Natural killer cell (primary cell): ENCODE results near the gene SETDB1. TPM values are rescaled to one million over a fixed set of nuclear protein-coding genes. Genes with fewer than 3 reads are reported as not detected.

Experiments
- ATAC-seq, 3 donors: fragments of 150-1000 bp in 2 of 3; fragments of 200-7000 bp in 1 of 3; cut with Tn5 transposase; 1 replicate in 1 of 3; 2 replicates in 2 of 3; pipeline ENCODE4 v1.10.0; 2021; ENCODE audit warnings: mild to moderate bottlenecking in 2 of 3, moderate library complexity in 2 of 3
- DNase-seq, 2 donors: peaks; one replicate each; pipeline versions ENCODE4 v3.0.0 to v3.0.0-alpha.2; 2013 to 2021; ENCODE audit warnings: mixed read lengths in 1 of 2
- H3K27ac ChIP-seq: one replicate; pipeline ENCODE4 v1.5.1; 2013; ENCODE audit warnings: mild to moderate bottlenecking, low read length
- H3K27me3 ChIP-seq: one replicate; pipeline ENCODE4 v1.6.1; 2013; ENCODE audit warnings: low read length; ENCODE audit not compliant: control insufficient read depth, insufficient read depth
- H3K36me3 ChIP-seq: one replicate; pipeline ENCODE4 v1.6.1; 2013; ENCODE audit warnings: low read length; ENCODE audit not compliant: control insufficient read depth, insufficient read depth
- H3K4me1 ChIP-seq: one replicate; pipeline ENCODE4 v1.6.1; 2013; ENCODE audit warnings: low read length; ENCODE audit not compliant: control insufficient read depth, insufficient read depth
- H3K4me3 ChIP-seq: one replicate; pipeline ENCODE4 v1.5.1; 2013; ENCODE audit warnings: low read length
- H3K9me3 ChIP-seq: one replicate; pipeline ENCODE4 v1.6.1; 2013; ENCODE audit warnings: low read length; ENCODE audit not compliant: control insufficient read depth, insufficient read depth
- H3K27ac Mint-ChIP-seq, 2 donors: one replicate each; pipeline ENCODE4 v1.8.0; 2022; ENCODE audit warnings: mild to moderate bottlenecking in 2 of 2, mixed read lengths in 2 of 2, moderate library complexity in 1 of 2
- H3K27me3 Mint-ChIP-seq, 2 donors: one replicate each; pipeline ENCODE4 v1.8.0; 2022; ENCODE audit warnings: low read depth in 2 of 2, mixed read lengths in 2 of 2
- H3K36me3 Mint-ChIP-seq: one replicate; pipeline ENCODE4 v1.8.0; 2022; ENCODE audit warnings: mixed read lengths
- H3K4me1 Mint-ChIP-seq, 2 donors: one replicate each; pipeline ENCODE4 v1.8.0; 2022; ENCODE audit warnings: mixed read lengths in 2 of 2
- H3K4me3 Mint-ChIP-seq: one replicate; pipeline ENCODE4 v1.8.0; 2022; ENCODE audit warnings: mild to moderate bottlenecking, moderate library complexity, mixed read lengths
- H3K9me3 Mint-ChIP-seq, 2 donors: one replicate each; pipeline ENCODE4 v1.8.0; 2022; ENCODE audit warnings: mixed read lengths in 2 of 2
- WGBS: methylation state at CpG from one replicate; pipeline ENCODE4 v1.1.7; 2013; ENCODE audit warnings: missing lambda C conversion rate; ENCODE audit not compliant: insufficient coverage; 5-methylcytosine and 5-hydroxymethylcytosine counted together
- intact Hi-C: fragments of 100-400 bp; cut with micrococcal nuclease; formaldehyde crosslinking; loops from one replicate; pipeline ENCODE4 v1.14.2; 2022
- total RNA-seq, 4 donors: library from RNA; stranded (reverse); fragments of 120-200 nt in 1 of 4; gene quantifications; one replicate each; pipeline versions ENCODE4 v1.2.3 to v1.2.4, GENCODE V29; 2013 to 2022
- TF ChIP-seq, protein P1 (sequence below): fragments of 200-600 bp; IDR thresholded peaks from one replicate; pipeline ENCODE4 v1.8.0; 2022; ENCODE audit warnings: antibody characterized with exemption

The SETDB1 gene
- total RNA-seq, 3 donors from 2014 or later (not counting 1 experiment from before 2014, with no cell fraction given): 64.6 to 74.3 (median 70.5) TPM

DNA sequence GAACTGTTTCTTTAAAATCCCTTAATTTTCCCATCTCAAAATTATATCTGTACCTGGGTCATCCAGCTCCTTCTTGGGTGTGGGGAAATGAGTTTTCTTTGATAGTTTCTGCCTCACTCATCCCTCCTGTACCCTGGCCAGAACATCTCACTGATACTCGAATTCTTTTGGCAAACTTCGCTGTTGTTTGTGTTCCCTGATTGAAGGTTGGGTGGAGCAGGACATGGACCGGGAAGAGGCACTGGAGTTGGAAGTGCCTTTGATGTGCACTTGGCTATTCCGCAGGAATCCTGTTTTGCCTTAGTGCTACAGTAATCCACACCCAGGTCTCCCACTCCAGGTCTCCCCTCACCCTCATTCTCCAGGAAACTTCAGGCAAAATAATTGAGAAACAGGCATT is 69.3 kb downstream of the SETDB1 start:
- no peak for ATAC-seq
- intact Hi-C loops: loop anchor here (5.0 kb wide), 1 partner anchor 738 kb away; the partner anchor contains the start of gene CA14
- DNase-seq: no peak
- Mint-ChIP-seq H3K9me3 (no peaks in the 10 kb centered on the region), H3K27ac (peak overlapping the region in 1 of 2 donors; percentile 36), H3K27me3 (no peaks in the 10 kb centered on the region), H3K4me1 (peaks cover 5 to 6% of the 10 kb centered on the region in 2 donors), H3K4me3 (no peak overlapping the region), H3K36me3 (no peaks in the 10 kb centered on the region)
- WGBS: 88% methylated on average over 4 of the region's 4 CpGs
- no peak overlapping the region for H3K4me3 ChIP-seq
- H3K27ac ChIP-seq: no peak overlapping the region
- H3K36me3 ChIP-seq: peaks cover 12% of the 10 kb centered on the region
- TF ChIP-seq, protein P1, sequence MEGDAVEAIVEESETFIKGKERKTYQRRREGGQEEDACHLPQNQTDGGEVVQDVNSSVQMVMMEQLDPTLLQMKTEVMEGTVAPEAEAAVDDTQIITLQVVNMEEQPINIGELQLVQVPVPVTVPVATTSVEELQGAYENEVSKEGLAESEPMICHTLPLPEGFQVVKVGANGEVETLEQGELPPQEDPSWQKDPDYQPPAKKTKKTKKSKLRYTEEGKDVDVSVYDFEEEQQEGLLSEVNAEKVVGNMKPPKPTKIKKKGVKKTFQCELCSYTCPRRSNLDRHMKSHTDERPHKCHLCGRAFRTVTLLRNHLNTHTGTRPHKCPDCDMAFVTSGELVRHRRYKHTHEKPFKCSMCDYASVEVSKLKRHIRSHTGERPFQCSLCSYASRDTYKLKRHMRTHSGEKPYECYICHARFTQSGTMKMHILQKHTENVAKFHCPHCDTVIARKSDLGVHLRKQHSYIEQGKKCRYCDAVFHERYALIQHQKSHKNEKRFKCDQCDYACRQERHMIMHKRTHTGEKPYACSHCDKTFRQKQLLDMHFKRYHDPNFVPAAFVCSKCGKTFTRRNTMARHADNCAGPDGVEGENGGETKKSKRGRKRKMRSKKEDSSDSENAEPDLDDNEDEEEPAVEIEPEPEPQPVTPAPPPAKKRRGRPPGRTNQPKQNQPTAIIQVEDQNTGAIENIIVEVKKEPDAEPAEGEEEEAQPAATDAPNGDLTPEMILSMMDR: no peak
- H3K9me3 ChIP-seq: no peaks in the 10 kb centered on the region
- H3K27me3 ChIP-seq: no peaks in the 10 kb centered on the region
- H3K4me1 ChIP-seq: peaks cover 4% of the 10 kb centered on the region

DNA sequence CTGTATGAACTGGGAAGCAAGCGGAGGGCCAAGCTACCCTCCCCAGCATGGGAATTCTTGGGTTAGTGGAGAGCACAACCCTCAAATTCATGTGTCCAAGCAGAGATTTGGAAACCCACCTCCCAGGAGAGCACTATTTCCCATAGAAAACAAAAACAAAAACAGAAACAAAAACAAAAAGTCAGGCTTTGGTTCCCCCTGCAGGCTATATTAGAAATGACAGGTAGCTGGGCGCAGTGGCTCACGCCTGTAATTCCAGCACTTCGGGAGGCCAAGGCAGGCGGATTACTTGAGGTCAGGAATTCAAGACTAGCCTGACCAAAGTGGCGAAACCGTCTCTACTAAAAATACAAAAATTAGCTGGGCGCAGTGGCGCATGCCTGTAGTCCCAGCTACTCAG is 69.7 kb downstream of the SETDB1 start:
- Histone ChIP-seq H3K36me3 (peaks cover 12% of the 10 kb centered on the region), H3K9me3 (no peaks in the 10 kb centered on the region), H3K4me3 (no peak overlapping the region), H3K4me1 (peaks cover 4% of the 10 kb centered on the region), H3K27ac (no peak overlapping the region), H3K27me3 (no peaks in the 10 kb centered on the region)
- H3K27ac Mint-ChIP-seq: peak overlapping the region in 1 of 2 donors; percentile 36
- peak; percentile 73 to 79 (median 74) for ATAC-seq
- 67% methylated on average over 9 of the region's 9 CpGs for WGBS
- no peaks in the 10 kb centered on the region for H3K9me3 Mint-ChIP-seq
- DNase-seq: peak; percentile 28 to 70
- H3K4me3 Mint-ChIP-seq: no peak overlapping the region
- peaks cover 5 to 6% of the 10 kb centered on the region in 2 donors for H3K4me1 Mint-ChIP-seq
- H3K36me3 Mint-ChIP-seq: no peaks in the 10 kb centered on the region
- intact Hi-C loops: loop anchor here (1.0 to 5.0 kb wide), 3 partner anchors 17 to 739 kb away; partner anchors contain the start of gene CA14
- TF ChIP-seq, protein P1: peak; percentile 80
- no peaks in the 10 kb centered on the region for H3K27me3 Mint-ChIP-seq

DNA sequence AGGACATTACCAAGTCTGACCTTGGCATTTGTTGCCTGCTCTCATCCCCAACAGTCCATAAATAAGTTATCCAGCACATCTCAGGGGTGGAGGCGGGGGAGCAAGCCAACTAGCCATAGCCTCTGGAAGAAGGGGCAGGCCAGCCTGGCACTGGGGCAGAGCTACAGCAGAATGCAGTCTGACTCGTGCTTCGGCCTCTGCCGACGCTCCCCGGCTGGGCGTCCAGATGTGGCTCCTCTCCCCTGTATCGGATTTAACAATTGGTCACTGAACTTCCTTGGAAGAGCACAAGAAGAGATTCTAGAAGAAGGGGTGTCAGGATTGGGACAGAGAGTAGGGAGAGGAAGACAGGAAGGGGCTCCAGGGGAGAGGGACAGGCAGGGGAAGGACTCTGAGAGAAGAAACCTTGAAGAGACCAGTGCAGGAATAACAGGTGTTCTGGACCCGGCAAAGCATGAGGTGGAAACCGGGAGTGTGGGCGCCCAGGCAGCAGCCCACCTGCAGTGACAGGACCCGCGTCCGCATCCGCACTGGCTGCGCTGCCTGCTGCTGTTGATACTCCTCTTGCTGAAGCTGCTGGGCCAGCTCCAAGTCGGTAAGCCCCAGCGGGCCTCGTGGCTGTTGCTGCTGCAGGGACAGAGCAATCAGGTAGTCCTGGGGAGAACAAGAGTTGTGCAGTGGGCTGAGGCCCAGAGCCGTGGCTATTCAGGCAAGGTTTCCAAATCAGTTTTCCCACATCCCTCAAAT is 71.1 kb downstream of the SETDB1 start:
- Histone ChIP-seq H3K4me1 (peaks cover 7% of the 10 kb centered on the region), H3K36me3 (peaks cover 12% of the 10 kb centered on the region), H3K9me3 (no peaks in the 10 kb centered on the region), H3K4me3 (no peak overlapping the region), H3K27me3 (no peaks in the 10 kb centered on the region), H3K27ac (no peak overlapping the region)
- no peak overlapping the region for H3K4me3 Mint-ChIP-seq
- no peaks in the 10 kb centered on the region for H3K36me3 Mint-ChIP-seq
- no peak for DNase-seq
- intact Hi-C loops: loop anchor here (2.0 to 5.0 kb wide), 2 partner anchors 18 to 740 kb away; partner anchors contain the start of gene CA14
- ATAC-seq: no peak
- peaks cover 6% of the 10 kb centered on the region in 2 donors for H3K4me1 Mint-ChIP-seq
- H3K9me3 Mint-ChIP-seq: no peaks in the 10 kb centered on the region
- TF ChIP-seq, protein P1: no peak
- 94% methylated on average over 20 of the region's 20 CpGs for WGBS
- H3K27ac Mint-ChIP-seq: peak overlapping the region in 1 of 2 donors; percentile 24
- no peaks in the 10 kb centered on the region for H3K27me3 Mint-ChIP-seq
